Keratinocyte (primary cell): ENCODE results near the gene SLC22A3. TPM values are rescaled to one million over a fixed set of nuclear protein-coding genes. Genes with fewer than 3 reads are reported as not detected.

Experiments used
- DNase-seq: peaks from one replicate; pipeline ENCODE4 v3.0.0-alpha.2; 2011; ENCODE audit warnings: low read depth, missing footprints, low spot score
- FAIRE-seq: peaks from 2 replicates; lab custom pipeline; 2011; peaks lifted over from hg19 to GRCh38; lab: Jason Lieb, UNC
- H2AFZ ChIP-seq: 2 replicates; pipeline ENCODE4 v1.6.0; 2012; ENCODE audit warnings: low read length, control low read depth, inconsistent platforms; ENCODE audit not compliant: control insufficient read depth
- H3K27ac ChIP-seq: 2 replicates; pipeline ENCODE4 v1.5.1; 2011; ENCODE audit warnings: low read length; ENCODE audit not compliant: control insufficient read depth, insufficient read depth
- H3K27me3 ChIP-seq: 3 replicates; pipeline ENCODE4 v1.6.0; 2011; ENCODE audit warnings: low read length; ENCODE audit not compliant: control insufficient read depth, insufficient read depth; ENCODE audit errors: extremely low read depth
- H3K36me3 ChIP-seq, 2 experiments: 2 replicates in 1 of 2; 3 replicates in 1 of 2; pipeline ENCODE4 v1.5.1; 2011; ENCODE audit warnings: low read length in 2 of 2, mild to moderate bottlenecking in 1 of 2; ENCODE audit not compliant: control insufficient read depth in 2 of 2, insufficient read depth in 2 of 2; ENCODE audit errors: extremely low read depth in 1 of 2
- H3K4me1 ChIP-seq: 3 replicates; pipeline ENCODE4 v1.5.1; 2011; ENCODE audit warnings: low read length; ENCODE audit not compliant: control insufficient read depth, insufficient read depth; ENCODE audit errors: extremely low read depth
- H3K4me2 ChIP-seq: 3 replicates; pipeline ENCODE4 v1.6.0; 2011; ENCODE audit warnings: low read depth, low read length; ENCODE audit not compliant: control insufficient read depth, insufficient read depth; ENCODE audit errors: extremely low read depth
- H3K4me3 ChIP-seq, 3 experiments: fragments of 200-600 bp in 1 of 3; sonication (generic) in 1 of 3; 2 replicates in 2 of 3; 3 replicates in 1 of 3; pipeline ENCODE4 v1.5.1; 2011 to 2016; ENCODE audit warnings: low read length in 3 of 3, mild to moderate bottlenecking in 3 of 3, control low read depth in 2 of 3, inconsistent platforms in 1 of 3, low read depth in 1 of 3, mixed read lengths in 1 of 3, mixed run types in 1 of 3, moderate library complexity in 1 of 3; ENCODE audit not compliant: control insufficient read depth in 2 of 3, insufficient read depth in 2 of 3; ENCODE audit errors: extremely low read depth in 1 of 3
- H3K79me2 ChIP-seq: 2 replicates; pipeline ENCODE4 v1.6.0; 2012; ENCODE audit warnings: low read length; ENCODE audit not compliant: control insufficient read depth, insufficient read depth
- H3K9ac ChIP-seq: 3 replicates; pipeline ENCODE4 v1.6.0; 2011; ENCODE audit warnings: low read length; ENCODE audit not compliant: control insufficient read depth, insufficient read depth; ENCODE audit errors: extremely low read depth
- H3K9me1 ChIP-seq: 3 replicates; pipeline ENCODE4 v1.6.0; 2011; ENCODE audit warnings: low read length; ENCODE audit not compliant: control insufficient read depth, insufficient read depth; ENCODE audit errors: extremely low read depth
- H3K9me3 ChIP-seq: 2 replicates; pipeline ENCODE4 v1.5.1; 2012; ENCODE audit warnings: low read depth, low read length; ENCODE audit not compliant: control insufficient read depth
- H4K20me1 ChIP-seq: 3 replicates; pipeline ENCODE4 v1.6.0; 2011; ENCODE audit warnings: low read length; ENCODE audit not compliant: control insufficient read depth, insufficient read depth; ENCODE audit errors: extremely low read depth
- EZH2 ChIP-seq: IDR thresholded peaks from one replicate; pipeline ENCODE4 v1.6.1; 2012; ENCODE audit warnings: inconsistent platforms, mild to moderate bottlenecking, low read length, moderate library complexity
- dilution Hi-C: fragments of 300-500 bp; cut with MboI; formaldehyde crosslinking; loops from one replicate; pipeline ENCODE4 v1.7.0; 2020; ENCODE audit warnings: low sequenced_read_pairs; ENCODE audit not compliant: extremely low pct_ligation_motif_present
- polyA plus RNA-seq, 5 experiments: library from polyadenylated mRNA; depleted of rRNA in 3 of 5; stranded (reverse) in 3 of 5; stranded (forward) in 1 of 5; unstranded in 1 of 5; fragments of >200 nt; gene quantifications; 1 replicate in 1 of 5; 2 replicates in 3 of 5; 3 replicates in 1 of 5; pipeline versions ENCODE4 v1.2.1 to v1.2.3, GENCODE V29; 2011 to 2012; ENCODE audit warnings: missing spikeins in 2 of 5, low read depth in 1 of 5, low replicate concordance in 1 of 5
- TF ChIP-seq, protein P1 (sequence below), 3 experiments: IDR thresholded peaks in 1 of 3; conservative IDR thresholded peaks in 1 of 3; optimal IDR thresholded peaks in 1 of 3; 2 replicates in 2 of 3; 3 replicates in 1 of 3; pipeline versions ENCODE3 to v1.5.1; 2011; ENCODE audit warnings: low read length in 3 of 3, mild to moderate bottlenecking in 3 of 3, moderate library complexity in 2 of 3, control low read depth in 1 of 3, inconsistent platforms in 1 of 3; ENCODE audit not compliant: insufficient read depth in 2 of 3; ENCODE audit errors: extremely low read depth in 1 of 3

SLC22A3 gene
- polyA plus RNA-seq, 1 donor (not counting 4 experiments of a cell fraction or from before 2014, with no cell fraction given), result 1.8 TPM

DNA sequence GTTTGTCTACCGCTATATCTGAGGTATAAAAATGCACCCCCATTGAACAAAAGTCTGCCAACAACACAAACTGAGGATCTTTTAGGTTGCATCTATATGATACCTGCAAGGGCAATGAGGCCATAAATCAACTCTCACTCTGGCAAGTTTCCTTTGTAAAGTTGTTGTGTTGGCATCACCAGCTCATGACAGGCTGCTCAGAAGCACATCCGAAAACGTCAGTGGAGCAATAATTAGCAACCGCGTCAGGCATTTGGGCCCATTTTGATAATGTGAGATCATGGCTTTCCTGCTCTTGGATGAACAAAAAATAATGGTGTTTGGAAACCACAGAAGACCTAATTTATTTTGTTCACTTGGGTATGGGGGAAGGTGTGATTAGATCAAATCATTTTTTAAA, 12.0 kb upstream of the SLC22A3 start:
- Histone ChIP-seq H4K20me1 (no peaks in the 10 kb centered on the region), H3K9me3 (no peaks in the 10 kb centered on the region), H2AFZ (no peak overlapping the region), H3K4me3 (no peak overlapping the region), H3K4me2 (no peak overlapping the region), H3K9ac (no peak overlapping the region), H3K79me2 (no peaks in the 10 kb centered on the region), H3K27ac (no peak overlapping the region), H3K27me3 (no peaks in the 10 kb centered on the region), H3K36me3 (no peaks in the 10 kb centered on the region), H3K4me1 (peaks cover 13% of the 10 kb centered on the region), H3K9me1 (no peaks in the 10 kb centered on the region)
- DNase-seq (no peak), FAIRE-seq (no peak)
- TF ChIP-seq EZH2, result no peak
- TF ChIP-seq, protein P1, sequence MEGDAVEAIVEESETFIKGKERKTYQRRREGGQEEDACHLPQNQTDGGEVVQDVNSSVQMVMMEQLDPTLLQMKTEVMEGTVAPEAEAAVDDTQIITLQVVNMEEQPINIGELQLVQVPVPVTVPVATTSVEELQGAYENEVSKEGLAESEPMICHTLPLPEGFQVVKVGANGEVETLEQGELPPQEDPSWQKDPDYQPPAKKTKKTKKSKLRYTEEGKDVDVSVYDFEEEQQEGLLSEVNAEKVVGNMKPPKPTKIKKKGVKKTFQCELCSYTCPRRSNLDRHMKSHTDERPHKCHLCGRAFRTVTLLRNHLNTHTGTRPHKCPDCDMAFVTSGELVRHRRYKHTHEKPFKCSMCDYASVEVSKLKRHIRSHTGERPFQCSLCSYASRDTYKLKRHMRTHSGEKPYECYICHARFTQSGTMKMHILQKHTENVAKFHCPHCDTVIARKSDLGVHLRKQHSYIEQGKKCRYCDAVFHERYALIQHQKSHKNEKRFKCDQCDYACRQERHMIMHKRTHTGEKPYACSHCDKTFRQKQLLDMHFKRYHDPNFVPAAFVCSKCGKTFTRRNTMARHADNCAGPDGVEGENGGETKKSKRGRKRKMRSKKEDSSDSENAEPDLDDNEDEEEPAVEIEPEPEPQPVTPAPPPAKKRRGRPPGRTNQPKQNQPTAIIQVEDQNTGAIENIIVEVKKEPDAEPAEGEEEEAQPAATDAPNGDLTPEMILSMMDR (optimal IDR thresholded peaks at IDR 0.05 in 1 of 3, IDR thresholded peaks at IDR 0.05 in 1 of 3, conservative IDR thresholded peaks at IDR 0.05 in 1 of 3; ENCODE audit: extremely low read depth in 1 of 3, insufficient read depth in 2 of 3, low read length in 3 of 3), result no peak
- dilution Hi-C loops, result no loop called here

DNA sequence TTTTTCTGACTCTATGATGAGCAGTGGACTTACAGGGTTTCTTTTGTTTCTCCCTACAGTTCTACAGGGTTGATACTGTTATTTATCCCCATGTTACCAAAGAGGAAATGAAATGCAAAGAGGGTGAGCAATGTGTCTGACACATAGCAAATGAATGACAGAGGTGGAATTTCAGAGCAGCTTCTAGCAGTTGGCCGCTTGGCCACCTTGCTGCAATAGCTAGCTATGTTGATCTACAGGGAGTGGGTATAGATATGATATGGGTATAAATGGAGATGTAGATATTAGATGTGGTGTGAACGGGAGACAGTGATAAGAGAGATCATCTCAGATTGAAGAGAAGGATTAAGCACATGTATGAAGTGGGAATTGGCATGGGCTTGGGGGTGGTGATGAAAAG, 10.9 kb upstream of the SLC22A3 start:
- H3K4me3 ChIP-seq, result no peak overlapping the region
- no peak for TF ChIP-seq EZH2
- TF ChIP-seq, protein P1 (optimal IDR thresholded peaks at IDR 0.05 in 1 of 3, IDR thresholded peaks at IDR 0.05 in 1 of 3, conservative IDR thresholded peaks at IDR 0.05 in 1 of 3; ENCODE audit: extremely low read depth in 1 of 3, insufficient read depth in 2 of 3, low read length in 3 of 3), result no peak
- dilution Hi-C loops, result no loop called here
- no peaks in the 10 kb centered on the region for H3K9me3 ChIP-seq
- FAIRE-seq, result peak; percentile 88
- H4K20me1 ChIP-seq, result no peaks in the 10 kb centered on the region
- no peaks in the 10 kb centered on the region for H3K79me2 ChIP-seq
- H3K27ac ChIP-seq, result no peak overlapping the region
- no peak overlapping the region for H2AFZ ChIP-seq
- no peak overlapping the region for H3K9ac ChIP-seq
- H3K27me3 ChIP-seq, result no peaks in the 10 kb centered on the region
- H3K36me3 ChIP-seq, result no peaks in the 10 kb centered on the region
- H3K4me2 ChIP-seq, result peak overlapping the region; percentile 12
- DNase-seq, result no peak
- H3K4me1 ChIP-seq, result peaks cover 13% of the 10 kb centered on the region
- no peaks in the 10 kb centered on the region for H3K9me1 ChIP-seq
